Brain microvascular endothelial cell (primary cell): Measurements from ENCODE around the gene APBB1IP.
"Not testable (repeated sequence)": the region's sequence is repeated elsewhere in the genome, so short reads cannot be mapped to it uniquely, and the experiment has no call there.

ENCODE experiments used
- DNase-seq: peaks from one replicate; pipeline ENCODE4 v3.0.0-alpha.2; 2020
- H3K27ac ChIP-seq: fragments of 250-450 bp; sonication (Bioruptor Pico); 2 replicates; pipeline ENCODE4 v1.5.1; 2020; ENCODE audit warnings: mild to moderate bottlenecking, moderate library complexity
- H3K27me3 ChIP-seq: fragments of 250-450 bp; sonication (Bioruptor Pico); replicated peaks from 2 replicates; pipeline ENCODE4 v1.5.1; 2020; ENCODE audit warnings: mild to moderate bottlenecking
- H3K36me3 ChIP-seq: fragments of 250-450 bp; sonication (Bioruptor Pico); replicated peaks from 2 replicates; pipeline ENCODE4 v1.5.1; 2020; ENCODE audit warnings: mild to moderate bottlenecking
- H3K4me3 ChIP-seq: 2 replicates; pipeline ENCODE4 v1.5.1; 2011; ENCODE audit warnings: low read depth, mild to moderate bottlenecking, control low read depth, low read length, moderate library complexity
- in situ Hi-C: cut with HindIII; loops from 2 replicates; pipeline ENCODE4 v1.10.0; 2017; ENCODE audit warnings: low sequenced_read_pairs, low pct_ligation_motif_present
- TF ChIP-seq, protein P1 (sequence below): IDR thresholded peaks from 2 replicates; pipeline ENCODE4 v1.5.1; 2011; ENCODE audit warnings: low read depth, mild to moderate bottlenecking, moderate library complexity, low read length, control low read depth, inconsistent platforms; ENCODE audit errors: missing control alignments

The APBB1IP gene

DNA sequence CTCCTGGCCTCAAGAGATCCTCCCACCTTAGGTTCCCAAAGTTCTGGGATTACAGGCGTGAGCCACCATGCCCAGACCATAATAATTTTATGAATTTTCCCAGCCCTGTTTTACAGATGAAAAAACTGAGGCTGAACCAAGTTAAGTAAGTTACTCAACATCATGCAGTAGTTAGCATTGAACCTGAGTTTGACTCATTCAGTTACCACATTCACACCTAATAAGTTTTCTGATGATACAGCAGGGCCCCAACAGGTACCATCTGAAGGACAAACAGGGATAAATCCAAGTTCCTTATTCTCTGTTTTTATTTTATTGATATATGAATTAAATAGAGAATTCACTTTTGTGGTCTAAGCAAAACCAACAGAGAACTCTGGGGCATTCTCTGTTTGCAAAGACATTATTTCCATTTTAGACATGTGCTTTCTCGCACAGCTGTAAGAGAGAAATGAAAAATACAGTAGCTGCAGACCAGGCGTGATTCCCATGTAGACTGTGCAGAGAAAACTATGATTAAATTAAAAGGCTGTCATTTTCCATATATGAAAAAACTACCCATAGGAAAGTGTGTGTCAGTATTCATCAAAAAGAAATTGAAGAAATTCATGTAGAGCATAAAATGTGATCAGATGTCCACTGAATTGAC, 26.6 kb downstream of the APBB1IP start:
- no peak overlapping the region for H3K4me3 ChIP-seq
- no peak overlapping the region for H3K27ac ChIP-seq
- H3K36me3 ChIP-seq, result no peaks in the 10 kb centered on the region
- in situ Hi-C loops, result no loop called here
- TF ChIP-seq, protein P1, sequence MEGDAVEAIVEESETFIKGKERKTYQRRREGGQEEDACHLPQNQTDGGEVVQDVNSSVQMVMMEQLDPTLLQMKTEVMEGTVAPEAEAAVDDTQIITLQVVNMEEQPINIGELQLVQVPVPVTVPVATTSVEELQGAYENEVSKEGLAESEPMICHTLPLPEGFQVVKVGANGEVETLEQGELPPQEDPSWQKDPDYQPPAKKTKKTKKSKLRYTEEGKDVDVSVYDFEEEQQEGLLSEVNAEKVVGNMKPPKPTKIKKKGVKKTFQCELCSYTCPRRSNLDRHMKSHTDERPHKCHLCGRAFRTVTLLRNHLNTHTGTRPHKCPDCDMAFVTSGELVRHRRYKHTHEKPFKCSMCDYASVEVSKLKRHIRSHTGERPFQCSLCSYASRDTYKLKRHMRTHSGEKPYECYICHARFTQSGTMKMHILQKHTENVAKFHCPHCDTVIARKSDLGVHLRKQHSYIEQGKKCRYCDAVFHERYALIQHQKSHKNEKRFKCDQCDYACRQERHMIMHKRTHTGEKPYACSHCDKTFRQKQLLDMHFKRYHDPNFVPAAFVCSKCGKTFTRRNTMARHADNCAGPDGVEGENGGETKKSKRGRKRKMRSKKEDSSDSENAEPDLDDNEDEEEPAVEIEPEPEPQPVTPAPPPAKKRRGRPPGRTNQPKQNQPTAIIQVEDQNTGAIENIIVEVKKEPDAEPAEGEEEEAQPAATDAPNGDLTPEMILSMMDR, result no peak
- no peak for DNase-seq
- no peaks in the 10 kb centered on the region for H3K27me3 ChIP-seq

DNA sequence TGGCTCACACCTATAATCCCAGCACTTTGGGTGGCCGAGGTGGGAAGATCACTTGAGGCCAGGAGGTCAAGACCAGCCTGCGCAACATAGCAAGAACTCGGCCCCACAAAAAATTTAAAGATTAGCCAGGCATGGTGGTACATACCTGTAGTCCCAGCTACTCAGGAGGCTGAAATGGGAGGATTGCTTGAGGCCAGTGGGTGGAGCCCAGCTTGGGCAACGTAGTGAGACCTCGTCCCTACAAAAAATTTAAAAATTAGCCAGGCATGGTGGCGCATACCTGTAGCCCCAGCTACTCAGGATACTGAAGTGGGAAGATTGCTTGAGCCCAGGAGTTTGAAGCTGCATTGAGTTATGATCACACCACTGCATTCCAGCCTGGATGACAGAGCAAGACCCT, 28.4 kb downstream of the APBB1IP start:
- DNase-seq, H3K4me3 ChIP-seq, H3K27ac ChIP-seq, H3K36me3 ChIP-seq, in situ Hi-C loops, H3K27me3 ChIP-seq: not testable (repeated sequence)

DNA sequence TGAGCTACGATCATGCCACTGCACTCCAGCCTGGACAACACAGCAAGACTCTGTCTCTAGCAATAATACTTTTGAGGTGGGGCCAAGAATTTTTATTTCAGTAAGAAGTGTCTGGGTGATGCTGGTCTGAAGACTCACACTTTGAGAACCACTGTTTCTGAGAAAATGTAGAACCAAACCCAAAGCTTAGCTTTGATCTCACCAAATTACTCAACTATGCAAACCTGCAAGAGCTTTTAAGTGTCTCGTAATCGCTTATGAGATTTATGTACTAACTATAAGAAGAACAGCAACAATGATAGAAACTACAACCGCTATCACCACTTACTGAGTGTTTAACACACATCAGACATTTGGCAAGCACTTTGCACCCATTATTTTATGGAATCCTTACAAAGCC, 29.5 kb downstream of the APBB1IP start:
- Histone ChIP-seq H3K27me3 (no peaks in the 10 kb centered on the region), H3K36me3 (no peaks in the 10 kb centered on the region), H3K4me3 (no peak overlapping the region), H3K27ac (no peak overlapping the region)
- DNase-seq, result no peak
- TF ChIP-seq, protein P1, result no peak
- in situ Hi-C loops, result no loop called here

DNA sequence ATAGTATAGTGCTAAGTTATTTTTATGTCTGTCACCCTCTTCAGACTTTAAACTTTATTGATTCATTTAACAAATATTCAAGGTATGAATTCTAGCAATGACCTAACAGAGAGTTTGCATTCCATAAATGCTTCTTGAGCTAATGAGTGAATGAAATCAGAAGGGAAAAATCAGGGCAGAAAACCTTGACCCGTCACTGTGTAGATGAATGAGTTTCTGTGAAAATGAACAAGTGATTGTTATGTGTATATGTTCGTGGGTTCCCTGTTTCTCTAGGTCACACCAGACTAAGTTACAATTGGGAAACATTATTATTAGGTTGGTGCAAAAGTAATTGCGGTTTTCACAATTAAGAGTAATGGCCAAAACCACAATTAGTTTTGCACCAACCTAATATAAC, 30.1 kb downstream of the APBB1IP start:
- in situ Hi-C loops, result no loop called here
- Histone ChIP-seq H3K27ac (no peak overlapping the region), H3K4me3 (no peak overlapping the region), H3K36me3 (no peaks in the 10 kb centered on the region), H3K27me3 (no peaks in the 10 kb centered on the region)
- TF ChIP-seq, protein P1, result no peak
- no peak for DNase-seq

DNA sequence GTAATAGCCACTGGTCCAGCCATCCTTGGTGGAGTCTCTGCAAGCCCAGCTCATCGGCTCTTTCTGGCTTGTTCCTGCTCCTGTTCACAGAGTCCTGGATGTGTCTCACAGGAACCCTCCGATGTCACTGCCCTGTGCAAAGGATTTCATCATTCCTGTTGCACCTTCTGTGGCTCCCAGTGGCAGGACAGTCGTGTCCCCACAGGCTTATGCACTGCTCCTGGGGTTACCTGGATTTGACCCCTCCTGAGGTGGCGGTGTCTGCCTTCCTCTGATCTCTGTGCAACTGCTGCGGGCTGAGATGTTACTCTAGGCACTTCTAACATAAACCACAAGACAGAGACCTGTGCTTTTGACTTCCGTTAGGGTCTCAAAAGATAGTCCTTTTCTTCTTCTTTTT, 30.6 kb downstream of the APBB1IP start:
- no peak overlapping the region for H3K27ac ChIP-seq
- DNase-seq, result no peak
- in situ Hi-C loops, result no loop called here

DNA sequence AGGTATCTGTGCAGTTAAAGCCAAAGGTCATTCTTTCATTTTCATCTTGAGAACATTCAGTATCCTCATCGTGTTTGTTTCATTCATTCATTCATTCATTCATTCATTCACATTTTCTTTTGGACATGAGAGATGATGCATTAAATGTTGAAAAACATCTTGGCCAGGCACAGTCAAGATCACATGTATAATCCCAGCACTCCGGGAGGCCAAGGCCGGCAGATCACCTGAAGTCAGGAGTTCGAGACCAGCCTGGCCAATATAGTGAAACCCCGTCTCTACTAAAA, 34.3 kb downstream of the APBB1IP start:
- H3K27ac ChIP-seq, result no peak overlapping the region
- no peaks in the 10 kb centered on the region for H3K27me3 ChIP-seq
- DNase-seq, result no peak
- H3K4me3 ChIP-seq, result no peak overlapping the region
- in situ Hi-C loops, result no loop called here
- no peaks in the 10 kb centered on the region for H3K36me3 ChIP-seq
- TF ChIP-seq, protein P1, result no peak

More for the DNA sequence above, 30.6 kb downstream of the APBB1IP start:
- TF ChIP-seq, protein P1, result no peak
- Histone ChIP-seq H3K4me3 (no peak overlapping the region), H3K27me3 (no peaks in the 10 kb centered on the region), H3K36me3 (no peaks in the 10 kb centered on the region)
